K562 (cell line): ENCODE results near the gene PNPLA2. TPM values are rescaled to one million over a fixed set of nuclear protein-coding genes. Genes with fewer than 3 reads are reported as not detected.
A peak's percentile ranks its signal among the peaks of the same experiment; 100 is the strongest.

Experiments
- ATAC-seq: fragments of 200-7000 bp; cut with Tn5 transposase; 3 replicates; pipeline ENCODE4 v1.9.1; 2020; ENCODE audit warnings: moderate library complexity
- BruUV-seq: library from RNA; stranded (reverse); fragments of 400-500 nt; replicated peaks from 2 replicates; lab custom pipeline; 2021; lab: Mats Ljungman, UMichigan
- CTCF ChIA-PET: fragments of 300-600 bp; formaldehyde crosslinking; extraction: SDS; loops from one replicate; lab custom pipeline; 2021; ENCODE audit warnings: low intra/inter-chr PET ratio; lab: Yijun Ruan, JAX
- POLR2A ChIA-PET: fragments of 300-600, 350-650 bp; sonication (Branson Sonifier 250); formaldehyde crosslinking; extraction: SDS; loops from one replicate; lab custom pipeline; 2021; ENCODE audit warnings: antibody characterized with exemption, inconsistent platforms; lab: Yijun Ruan, JAX
- DNase-seq, 4 experiments: peaks; one replicate each; pipeline versions ENCODE4 v3.0.0 to v3.0.0-alpha.2; 2011 to 2018; ENCODE audit warnings: low spot score in 3 of 4, mixed read lengths in 3 of 4; ENCODE audit errors: extremely low read depth in 1 of 4
- FAIRE-seq: peaks from 2 replicates; lab custom pipeline; 2011; peaks lifted over from hg19 to GRCh38; lab: Jason Lieb, UNC
- H2AFZ ChIP-seq: 2 replicates; pipeline ENCODE4 v1.6.0; 2011; ENCODE audit warnings: low read depth, low read length, control low read depth, inconsistent platforms
- H3K27ac ChIP-seq: fragments of 200-600 bp; 3 replicates; pipeline ENCODE4 v1.8.0; 2011; ENCODE audit warnings: low read depth, mild to moderate bottlenecking, control low read depth, inconsistent platforms, low read length, moderate library complexity, mixed read lengths; ENCODE audit errors: extremely low read depth
- H3K27me3 ChIP-seq, 2 experiments: fragments of 300-600 bp in 1 of 2; 2 replicates in 1 of 2; 3 replicates in 1 of 2; pipeline versions ENCODE4 v1.6.0 to v1.8.0; 2011; ENCODE audit warnings: inconsistent platforms in 2 of 2, low read length in 2 of 2, mild to moderate bottlenecking in 1 of 2, mixed read lengths in 1 of 2, moderate library complexity in 1 of 2; ENCODE audit not compliant: control insufficient read depth in 2 of 2, insufficient read depth in 2 of 2
- H3K36me3 ChIP-seq: fragments of 300-600 bp; 3 replicates; pipeline ENCODE4 v1.8.0; 2011; ENCODE audit warnings: mild to moderate bottlenecking, low read length, inconsistent platforms; ENCODE audit not compliant: control insufficient read depth, insufficient read depth
- H3K4me1 ChIP-seq, 2 experiments: fragments of 200-600 bp in 1 of 2; replicated peaks in 1 of 2; 2 replicates in 1 of 2; 3 replicates in 1 of 2; pipeline versions ENCODE4 v1.5.1 to v1.8.0; 2011; ENCODE audit warnings: inconsistent platforms in 2 of 2, low read length in 2 of 2, mild to moderate bottlenecking in 1 of 2, mixed read lengths in 1 of 2, moderate library complexity in 1 of 2; ENCODE audit not compliant: control insufficient read depth in 2 of 2, insufficient read depth in 2 of 2
- H3K4me2 ChIP-seq: 2 replicates; pipeline ENCODE4 v1.6.1; 2011; ENCODE audit warnings: low read length, control low read depth, inconsistent platforms, mixed read lengths; ENCODE audit not compliant: insufficient read depth
- H3K4me3 ChIP-seq: fragments of 200-600 bp; sonication (generic), shearing (Covaris generic); 2 replicates; pipeline ENCODE4 v1.5.1; 2016; ENCODE audit warnings: control low read depth, inconsistent platforms
- H3K79me2 ChIP-seq: fragments of 200-600 bp; 3 replicates; pipeline ENCODE4 v1.8.0; 2011; ENCODE audit warnings: low read length, inconsistent platforms; ENCODE audit not compliant: control insufficient read depth, insufficient read depth
- H3K9ac ChIP-seq, 2 experiments: 2 replicates each; pipeline versions ENCODE4 v1.6.0 to v1.6.1; 2011; ENCODE audit warnings: low read depth in 2 of 2, low read length in 2 of 2, control low read depth in 1 of 2, inconsistent platforms in 1 of 2, mild to moderate bottlenecking in 1 of 2, mixed read lengths in 1 of 2; ENCODE audit not compliant: insufficient read depth in 1 of 2
- H3K9me1 ChIP-seq: one replicate; pipeline ENCODE4 v1.6.0; 2011; ENCODE audit warnings: inconsistent platforms, mild to moderate bottlenecking, low read length, moderate library complexity; ENCODE audit not compliant: control insufficient read depth, insufficient read depth
- H3K9me3 ChIP-seq: replicated peaks from 2 replicates; pipeline ENCODE4 v1.5.1; 2011; ENCODE audit warnings: low read depth, low read length, inconsistent platforms; ENCODE audit not compliant: control insufficient read depth, insufficient read depth
- H4K20me1 ChIP-seq: replicated peaks from 2 replicates; pipeline ENCODE4 v1.6.1; 2011; ENCODE audit warnings: low read length, inconsistent platforms, mixed read lengths; ENCODE audit not compliant: control insufficient read depth, insufficient read depth
- POLR2G ChIP-seq: fragments of 200-400 bp; formaldehyde crosslinking; IDR thresholded peaks from 2 replicates; pipeline ENCODE4 v1.6.1; 2017; ENCODE audit warnings: low read depth, mild to moderate bottlenecking, antibody characterized with exemption, low read length, moderate library complexity
- ZNF696 ChIP-seq: fragments of 250-450 bp; sonication (Bioruptor Pico); conservative IDR thresholded peaks from 2 replicates; pipeline ENCODE4 v1.4.0; 2020; ENCODE audit warnings: mild to moderate bottlenecking, moderate library complexity
- WGBS: fragments of 100-300 bp; shearing (Covaris generic); methylation state at CpG from one replicate; pipeline ENCODE4 v1.1.6; 2016; ENCODE audit warnings: low coverage, mixed read lengths; ENCODE audit not compliant: insufficient coverage; ENCODE audit errors: missing lambda C conversion rate; 5-methylcytosine and 5-hydroxymethylcytosine counted together
- in situ Hi-C: fragments of 300-500 bp; cut with MboI; formaldehyde crosslinking; loops from 4 replicates; pipeline ENCODE4 v1.15.0; 2018; ENCODE audit warnings: inconsistent platforms, mixed read lengths
- intact Hi-C: fragments of 100-400 bp; cut with micrococcal nuclease; formaldehyde crosslinking; loops from 2 replicates; pipeline ENCODE4 v1.14.2; 2022
- polyA plus RNA-seq, 8 experiments: library from polyadenylated mRNA; depleted of rRNA in 4 of 8; stranded (reverse) in 5 of 8; unstranded in 3 of 8; fragments of >200 nt; fragmentation: Nextera tagmentation in 2 of 8; fragmentation: Illumina TruSeq in 1 of 8; extraction: Ambion mirVana in 2 of 8; extraction: Trizol in 1 of 8; gene quantifications; 2 replicates each; pipeline versions ENCODE4 v1.2.1 to v1.2.3, GENCODE V29; 2011 to 2014; ENCODE audit warnings: inconsistent platforms in 1 of 8, missing spikeins in 1 of 8
- total RNA-seq, 7 experiments: library from RNA; depleted of rRNA in 6 of 7; stranded (reverse); fragments of >200 nt in 6 of 7; fragmentation: Illumina TruSeq in 2 of 7; extraction: Trizol in 2 of 7; gene quantifications; 2 replicates each; pipeline versions ENCODE4 v1.2.1 to v1.2.3, GENCODE V29; 2011 to 2021; ENCODE audit warnings: low replicate concordance in 1 of 7
- TF ChIP-seq, protein P1 (sequence below): sonication (generic); formaldehyde crosslinking; IDR thresholded peaks from 2 replicates; pipeline ENCODE4 v1.8.1; 2023; ENCODE audit warnings: mild to moderate bottlenecking, missing genetic modification reagents

Gene PNPLA2
- total and polyA plus RNA-seq, 9 of the 15 experiments (the other 6 are each of a cell fraction or from before 2014, with no cell fraction given) = 0.39 to 87.1 (median 8.4) TPM

DNA sequence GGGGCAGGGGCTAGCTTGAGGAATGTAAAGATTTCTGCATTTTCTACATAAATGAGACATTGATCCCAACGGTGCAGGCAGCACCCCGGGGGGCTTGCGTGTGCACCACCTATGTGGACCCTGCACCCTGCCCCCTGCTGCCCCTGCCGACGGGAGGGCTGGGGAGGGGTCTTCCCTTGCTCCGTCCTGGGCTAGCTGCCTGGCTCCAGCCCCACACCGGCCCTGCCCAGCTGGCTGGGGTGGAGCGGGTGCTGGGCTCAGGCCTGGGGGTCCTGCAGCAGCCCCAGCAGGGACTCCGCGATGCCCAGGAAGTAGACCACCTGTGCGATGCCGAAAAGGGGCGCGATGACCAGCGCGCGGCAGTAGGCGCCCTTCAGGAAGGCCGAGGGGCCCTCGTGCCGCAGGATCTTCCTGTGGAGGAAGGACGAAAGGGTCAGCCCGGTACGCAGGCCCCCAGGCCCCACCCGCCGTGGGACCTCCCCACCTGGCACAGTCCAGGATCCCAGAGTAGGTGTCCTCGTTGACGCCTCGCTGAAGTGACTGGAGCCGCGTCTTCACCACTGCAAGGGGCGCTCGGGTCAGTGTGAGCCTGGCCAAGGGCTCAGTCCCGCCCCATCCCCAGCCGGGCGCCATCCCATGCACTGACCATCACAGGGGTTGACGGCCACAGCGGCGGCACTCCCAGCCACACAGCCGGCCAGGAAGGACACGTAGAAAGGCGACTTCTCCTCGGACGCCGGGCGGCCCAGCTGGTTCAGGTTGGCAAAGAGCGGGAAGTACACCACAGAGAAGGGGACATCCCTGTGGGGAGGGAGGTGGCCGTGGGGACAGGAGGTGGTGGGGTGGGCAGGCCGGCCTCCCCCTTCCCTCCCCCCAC is 26.8 kb upstream of the PNPLA2 start:
- ATAC-seq (no peak), DNase-seq (no peak), FAIRE-seq (no peak)
- peaks cover 3% of the 10 kb centered on the region for H3K9me1 ChIP-seq
- no peaks in the 10 kb centered on the region for H3K9me3 ChIP-seq
- no peaks in the 10 kb centered on the region for H4K20me1 ChIP-seq
- TF ChIP-seq ZNF696 (no peak), POLR2G (peak; percentile 54)
- TF ChIP-seq, protein P1, sequence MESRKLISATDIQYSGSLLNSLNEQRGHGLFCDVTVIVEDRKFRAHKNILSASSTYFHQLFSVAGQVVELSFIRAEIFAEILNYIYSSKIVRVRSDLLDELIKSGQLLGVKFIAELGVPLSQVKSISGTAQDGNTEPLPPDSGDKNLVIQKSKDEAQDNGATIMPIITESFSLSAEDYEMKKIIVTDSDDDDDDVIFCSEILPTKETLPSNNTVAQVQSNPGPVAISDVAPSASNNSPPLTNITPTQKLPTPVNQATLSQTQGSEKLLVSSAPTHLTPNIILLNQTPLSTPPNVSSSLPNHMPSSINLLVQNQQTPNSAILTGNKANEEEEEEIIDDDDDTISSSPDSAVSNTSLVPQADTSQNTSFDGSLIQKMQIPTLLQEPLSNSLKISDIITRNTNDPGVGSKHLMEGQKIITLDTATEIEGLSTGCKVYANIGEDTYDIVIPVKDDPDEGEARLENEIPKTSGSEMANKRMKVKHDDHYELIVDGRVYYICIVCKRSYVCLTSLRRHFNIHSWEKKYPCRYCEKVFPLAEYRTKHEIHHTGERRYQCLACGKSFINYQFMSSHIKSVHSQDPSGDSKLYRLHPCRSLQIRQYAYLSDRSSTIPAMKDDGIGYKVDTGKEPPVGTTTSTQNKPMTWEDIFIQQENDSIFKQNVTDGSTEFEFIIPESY = peak; percentile 47; the same call in 1 of the 2 replicates
- intact Hi-C loops = loop anchor here (10.0 kb wide), 1 partner anchor 227 kb away; the partner anchor contains the start of genes LMNTD2 and RASSF7
- no peak overlapping the region for H2AFZ ChIP-seq
- no peaks in the 10 kb centered on the region for H3K27me3 ChIP-seq
- H3K4me2 ChIP-seq = no peak overlapping the region
- in situ Hi-C loops = no loop called here
- H3K4me3 ChIP-seq = no peak overlapping the region
- H3K4me1 ChIP-seq = peaks cover 7 to 89% of the 10 kb centered on the region in 2 experiments
- ChIA-PET CTCF (no interaction called here), POLR2A (interaction anchor here (0.7 to 0.9 kb wide), 2 partner anchors 9 to 21 kb away, joined by 4 to 5 read pairs; no protein-coding TSS in a partner anchor)
- no peak overlapping the region for H3K27ac ChIP-seq
- peaks cover 31% of the 10 kb centered on the region; the same call in 1 of the 3 replicates for H3K36me3 ChIP-seq
- WGBS = 92% methylated on average over 33 of the region's 49 CpGs
- no peak overlapping the region; a peak in 1 of 4 replicates for H3K9ac ChIP-seq
- no TSS peak for BruUV-seq
- H3K79me2 ChIP-seq = peaks cover 17% of the 10 kb centered on the region
